ENCODE results near the gene TFDP2.

- TF ChIP-seq CTCF (IDR thresholded peaks at IDR 0.05; ENCODE audit: low read depth, low read length) (no peak), MAX (IDR thresholded peaks at IDR 0.05; ENCODE audit: low read depth, low read length) (no peak), POLR2A (IDR thresholded peaks at IDR 0.05; ENCODE audit: extremely low read depth, insufficient read length) (no peak)
These were observed 189.5 kb downstream of the TFDP2 start for GRCh38 chr3:141959589-141960554.

Data from NB4 (cell line).